NCI-H1417 treated with DMSO at 0.1 percent for 48 hours (cell line): ENCODE measurements around the gene NUP98.
"Not testable (repeated sequence)": the region's sequence is repeated elsewhere in the genome, so short reads cannot be mapped to it uniquely, and the experiment has no call there.

Source experiments
- DNase-seq: peaks from one replicate; lab custom pipeline; 2025; lab: John Stamatoyannopoulos, UW

The NUP98 gene

DNA sequence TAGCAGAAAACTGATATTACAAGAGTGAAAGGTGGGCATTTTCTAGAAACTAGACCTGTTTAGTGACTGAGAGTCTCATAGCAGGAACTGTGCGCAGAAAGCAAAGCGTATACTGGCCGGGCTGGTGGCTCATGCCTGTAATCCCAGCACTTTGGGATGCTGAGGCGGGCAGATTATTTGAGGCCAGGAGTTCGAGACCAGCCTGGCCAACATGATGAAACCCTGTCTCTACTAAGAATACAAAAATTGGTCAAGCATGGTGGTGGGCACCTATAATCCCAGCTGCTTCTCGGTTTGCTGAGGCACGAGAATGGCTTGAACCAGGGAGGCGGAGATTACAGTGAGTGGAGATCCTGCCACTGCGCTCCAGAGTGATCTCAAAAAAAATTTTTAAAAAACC, 1.8 kb upstream of the NUP98 start:
- DNase-seq, result no peak

DNA sequence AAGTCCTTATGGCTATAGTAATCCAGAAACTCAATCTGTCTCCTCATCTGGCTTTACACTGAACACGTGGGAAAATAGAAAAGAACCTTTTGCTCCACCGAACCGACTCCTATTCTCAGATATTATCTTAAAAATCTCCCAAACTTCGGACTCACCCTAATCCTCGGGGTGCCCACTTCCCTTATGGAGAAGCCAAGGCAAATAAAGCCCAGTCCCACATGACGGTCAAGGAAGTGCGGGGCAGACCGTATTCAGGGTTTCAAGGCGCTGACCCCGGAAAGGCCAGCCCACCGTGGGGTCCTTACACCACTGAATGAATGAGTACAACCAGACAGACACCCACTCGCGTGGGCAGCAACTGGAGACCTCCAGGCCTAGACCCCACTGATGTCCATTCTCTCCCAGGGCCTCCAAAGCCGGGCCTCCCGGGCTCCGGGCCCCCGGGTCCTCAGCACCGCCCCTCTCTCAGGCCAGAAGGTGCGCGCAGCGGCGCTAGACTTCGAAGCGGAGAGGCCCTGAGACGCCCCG, 489 bp downstream of the NUP98 start:
- DNase-seq, result no peak

DNA sequence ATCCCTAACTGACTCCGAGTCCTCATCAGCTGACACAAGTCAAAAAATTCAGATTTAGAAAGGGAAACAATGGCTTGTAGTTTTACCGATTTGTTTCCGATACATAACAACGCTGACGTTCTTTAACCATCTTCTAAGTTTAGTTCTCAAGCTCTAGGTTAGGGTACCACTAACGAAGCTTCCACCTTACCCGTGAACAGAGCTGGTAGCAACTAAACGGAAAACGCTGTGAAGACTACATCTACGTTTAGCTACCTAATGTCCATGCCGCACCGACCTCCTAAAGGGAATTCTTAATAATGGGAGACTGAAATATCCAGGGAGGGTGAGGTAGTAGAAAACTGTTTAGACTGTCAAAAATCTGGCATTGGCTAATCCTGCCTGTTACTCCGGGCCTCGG, 1.0 kb downstream of the NUP98 start:
- DNase-seq, result no peak

DNA sequence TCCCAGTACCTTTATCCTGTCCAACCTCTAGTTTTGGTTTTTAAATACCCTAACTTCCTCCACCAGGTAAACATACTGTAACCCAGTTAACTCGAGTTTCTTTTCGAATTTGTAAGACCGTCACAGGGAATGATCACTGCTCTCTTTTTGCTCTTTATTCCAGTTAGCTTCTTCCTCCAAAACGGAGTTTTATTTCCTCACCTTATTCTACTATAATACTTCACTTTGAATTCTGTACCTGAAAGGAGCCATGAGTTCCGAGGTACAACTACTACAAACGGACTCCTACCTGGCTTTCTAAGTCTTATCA, 1.4 kb downstream of the NUP98 start:
- no peak for DNase-seq

DNA sequence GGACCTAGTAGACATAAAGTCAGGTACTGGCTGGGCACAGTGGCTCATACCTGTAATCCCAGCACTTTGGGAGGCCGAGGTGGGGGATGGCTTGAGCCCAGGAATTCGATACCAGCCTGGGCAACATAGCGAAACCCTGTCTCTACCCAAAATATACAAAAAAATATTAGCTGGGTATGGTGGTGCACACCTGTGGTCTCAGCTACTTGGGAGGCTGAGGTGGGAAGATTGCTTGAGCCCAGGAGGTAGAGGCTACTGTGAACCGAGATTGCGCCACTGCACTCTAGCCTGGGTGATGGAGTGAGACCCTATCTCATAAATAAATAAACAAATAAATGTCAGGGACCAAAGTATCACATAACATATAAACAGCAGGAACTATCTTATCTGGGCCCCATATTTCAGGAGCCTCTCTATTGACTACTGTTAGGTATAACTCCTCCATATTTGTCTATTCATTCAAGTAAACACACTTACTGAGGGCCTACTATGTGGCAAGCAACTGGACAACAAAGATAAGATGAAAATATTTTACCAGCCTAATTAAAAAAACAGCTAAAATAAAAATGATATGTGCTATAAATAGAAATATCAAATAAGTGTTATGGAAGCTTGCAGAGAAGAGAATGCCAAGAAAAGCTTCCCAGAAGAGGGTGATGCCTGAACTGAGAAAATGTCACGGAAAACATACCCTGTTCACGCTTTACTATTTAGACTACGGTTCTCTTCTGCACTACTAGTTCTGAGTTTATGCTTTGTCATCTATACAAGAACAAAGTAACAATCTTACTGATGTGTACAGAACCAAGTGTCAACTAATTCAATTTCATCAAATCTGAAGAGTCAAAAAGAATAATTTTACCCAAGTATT, 2.0 kb downstream of the NUP98 start:
- DNase-seq, result no peak

DNA sequence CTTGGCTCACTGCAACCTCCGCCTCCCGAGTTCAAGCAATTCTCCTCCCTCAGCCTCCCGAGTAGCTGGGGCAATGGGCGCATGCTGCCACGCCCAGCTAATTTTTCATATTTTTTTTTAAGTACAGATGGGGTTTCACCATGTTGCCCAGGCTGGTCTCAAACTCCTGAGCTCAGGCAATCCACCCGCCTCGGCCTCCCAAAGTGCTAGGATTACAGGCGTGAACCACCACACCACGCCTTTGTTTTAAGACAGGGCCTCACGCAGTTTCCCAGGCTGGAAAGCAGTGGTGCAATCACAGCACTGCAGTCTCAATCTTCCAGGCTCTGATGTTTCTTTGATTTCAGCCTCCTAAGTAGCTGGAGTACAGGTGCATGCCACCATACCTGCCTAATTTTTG, 3.0 kb downstream of the NUP98 start:
- not testable (repeated sequence) for DNase-seq

GRCh38 chr11:3786781-3787428, 10.4 kb downstream of the NUP98 start:
- no peak for DNase-seq

- no peak for DNase-seq
Measured at GRCh38 chr11:3783611-3784010, 13.7 kb downstream of the NUP98 start.

GRCh38 chr11:3782963-3783362, 14.4 kb downstream of the NUP98 start:
- DNase-seq, result no peak

DNA sequence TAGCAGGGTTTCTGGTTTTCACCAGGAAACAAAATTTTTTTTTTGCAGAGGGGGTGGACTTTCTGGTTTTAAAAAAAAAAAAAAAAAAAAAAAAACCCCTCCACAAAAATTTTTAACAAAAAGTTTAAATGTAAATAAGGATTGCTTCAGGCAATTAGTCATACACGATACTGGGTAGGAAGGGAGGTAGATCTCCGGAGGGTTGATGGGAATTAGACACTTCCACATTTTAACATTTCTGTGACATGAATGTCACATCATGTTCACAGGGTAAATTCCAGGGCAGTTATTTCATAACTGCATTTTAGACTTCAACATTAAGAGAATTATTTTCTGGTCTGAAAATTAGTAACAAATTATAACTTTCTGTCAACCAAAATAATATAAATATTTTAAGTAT, 15.9 kb downstream of the NUP98 start:
- DNase-seq, result no peak

DNA sequence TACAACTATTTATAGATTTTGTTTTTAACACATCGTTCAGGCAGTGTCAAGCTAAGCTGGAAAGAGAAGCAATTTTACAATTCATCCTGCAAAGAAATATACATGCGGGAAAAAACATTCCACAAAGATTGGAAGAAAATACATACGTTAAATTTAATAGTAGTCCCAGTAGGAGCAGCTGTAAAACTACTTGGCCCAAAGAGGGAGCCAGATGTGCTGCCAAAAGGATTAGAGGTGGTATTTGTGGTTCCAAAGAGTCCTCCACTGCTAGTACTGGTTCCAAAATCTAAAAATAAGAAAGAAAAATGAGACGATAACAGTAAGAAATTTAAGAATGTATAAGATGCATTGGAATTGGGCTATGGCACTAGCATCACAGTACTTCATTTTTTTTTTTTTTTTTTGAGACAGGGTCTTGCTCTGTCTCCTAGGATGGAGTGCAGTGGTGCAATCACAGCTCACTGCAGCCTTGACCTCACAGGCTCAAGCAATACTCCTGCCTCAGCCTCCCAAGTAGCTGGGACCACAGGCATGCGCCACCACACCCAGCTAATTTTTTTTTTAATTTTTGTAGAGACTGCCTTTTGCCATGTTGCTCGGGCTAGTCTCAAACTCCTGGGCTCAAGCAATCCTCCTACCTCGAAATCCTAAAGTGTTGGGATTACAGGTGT, 21.5 kb downstream of the NUP98 start:
- no peak for DNase-seq

GRCh38 chr11:3773180-3773579, 24.2 kb downstream of the NUP98 start:
- no peak for DNase-seq

- DNase-seq, result no peak
Measured at GRCh38 chr11:3767536-3767935, 29.8 kb downstream of the NUP98 start.

DNA sequence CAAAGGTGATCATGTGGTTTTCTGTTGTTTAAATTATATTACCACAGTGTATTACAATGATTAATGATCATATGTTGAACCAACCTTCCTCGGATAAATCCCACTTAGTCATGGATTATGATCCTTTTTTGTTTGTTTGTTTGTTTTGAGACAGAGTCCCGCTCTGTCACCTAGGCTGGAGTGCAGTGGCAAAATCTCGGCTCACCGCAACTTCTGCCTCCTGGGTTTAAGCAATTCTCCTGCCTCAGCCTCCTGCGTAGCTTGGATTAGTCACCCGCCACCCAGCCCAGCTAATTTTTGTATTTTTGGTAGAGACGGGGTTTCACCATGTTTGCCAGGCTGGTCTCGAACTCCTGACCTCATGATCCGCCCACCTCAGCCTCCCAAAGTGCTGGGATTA, 30.5 kb downstream of the NUP98 start:
- not testable (repeated sequence) for DNase-seq

DNA sequence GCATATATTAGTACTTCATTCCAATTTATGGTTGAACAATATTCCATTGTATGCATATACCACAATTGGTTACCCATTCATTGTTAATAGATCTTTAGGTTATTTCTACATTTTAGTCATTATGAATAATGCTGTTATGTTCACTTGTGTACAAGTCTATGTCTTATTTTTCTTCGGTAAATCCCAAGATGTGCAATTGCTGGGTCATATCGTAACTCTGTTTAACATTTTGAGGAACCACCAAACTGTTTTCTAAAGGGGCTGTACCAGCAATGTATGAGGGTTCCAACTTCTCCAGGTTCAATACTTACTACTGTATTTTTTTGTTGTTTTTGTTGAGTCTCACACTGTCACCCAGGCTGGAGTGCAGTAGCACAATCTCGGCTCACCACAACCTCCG, 33.1 kb downstream of the NUP98 start:
- no peak for DNase-seq

- DNase-seq, result no peak
Measured at GRCh38 chr11:3755151-3755550, 42.2 kb downstream of the NUP98 start.

DNA sequence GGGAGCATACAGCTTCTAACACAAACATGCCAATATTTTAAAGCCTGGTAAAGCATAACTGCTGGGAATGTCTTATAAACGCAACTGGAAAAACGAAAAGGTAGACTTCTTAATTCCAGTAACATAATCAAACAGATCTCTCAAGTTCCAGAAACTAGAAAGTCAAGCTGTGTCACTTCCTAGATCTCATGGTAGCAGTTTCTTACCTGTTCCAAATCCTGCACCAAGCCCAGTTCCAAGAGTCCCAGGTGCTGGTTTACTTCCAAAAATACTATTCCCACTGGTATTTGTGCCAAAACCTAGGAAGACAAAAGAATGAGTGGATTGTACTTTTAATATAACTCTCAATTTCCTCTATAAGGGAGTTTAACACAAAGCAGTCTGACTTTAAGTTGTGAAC, 44.2 kb downstream of the NUP98 start:
- no peak for DNase-seq

- DNase-seq, result no peak
Measured at GRCh38 chr11:3747704-3748103, 49.6 kb downstream of the NUP98 start.

DNA sequence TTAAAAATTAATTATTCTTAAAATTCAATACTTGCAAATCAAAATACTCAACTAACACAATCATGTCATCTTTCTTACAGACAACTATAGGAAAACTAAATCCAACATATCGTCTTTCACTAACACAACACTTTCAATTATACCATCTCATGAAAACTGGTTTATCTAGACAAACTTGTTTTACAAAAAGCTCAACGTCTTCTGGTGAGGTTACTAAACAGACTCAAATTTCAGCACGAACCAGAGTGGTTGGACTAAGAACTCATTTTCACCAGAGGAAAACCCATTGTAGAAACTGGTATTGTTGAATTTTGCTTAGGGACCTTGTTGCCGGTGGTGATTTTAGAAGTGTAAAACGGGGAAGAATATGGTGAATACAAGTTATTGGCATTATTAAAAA, 52.2 kb downstream of the NUP98 start:
- DNase-seq, result no peak

DNA sequence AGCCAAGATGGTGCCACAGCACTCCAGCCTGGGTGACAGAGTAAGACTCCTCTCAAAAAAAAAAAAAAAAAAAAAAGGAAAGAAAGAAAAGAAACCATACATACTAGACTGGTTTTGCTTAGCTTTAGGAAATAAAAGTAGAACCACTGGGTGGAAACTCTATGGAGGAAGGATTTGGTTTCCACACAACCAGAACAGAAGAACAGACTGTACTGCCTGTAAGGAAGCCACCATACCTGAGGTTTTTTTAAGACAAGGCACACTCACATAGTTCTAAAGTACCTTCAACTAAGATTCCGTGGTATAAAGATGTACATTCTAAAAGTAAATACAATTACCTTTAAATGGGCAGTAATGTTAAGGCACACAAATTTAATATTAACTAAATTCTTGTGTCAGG, 58.6 kb downstream of the NUP98 start:
- DNase-seq, result no peak

GRCh38 chr11:3738241-3738640, 59.1 kb downstream of the NUP98 start:
- no peak for DNase-seq

DNA sequence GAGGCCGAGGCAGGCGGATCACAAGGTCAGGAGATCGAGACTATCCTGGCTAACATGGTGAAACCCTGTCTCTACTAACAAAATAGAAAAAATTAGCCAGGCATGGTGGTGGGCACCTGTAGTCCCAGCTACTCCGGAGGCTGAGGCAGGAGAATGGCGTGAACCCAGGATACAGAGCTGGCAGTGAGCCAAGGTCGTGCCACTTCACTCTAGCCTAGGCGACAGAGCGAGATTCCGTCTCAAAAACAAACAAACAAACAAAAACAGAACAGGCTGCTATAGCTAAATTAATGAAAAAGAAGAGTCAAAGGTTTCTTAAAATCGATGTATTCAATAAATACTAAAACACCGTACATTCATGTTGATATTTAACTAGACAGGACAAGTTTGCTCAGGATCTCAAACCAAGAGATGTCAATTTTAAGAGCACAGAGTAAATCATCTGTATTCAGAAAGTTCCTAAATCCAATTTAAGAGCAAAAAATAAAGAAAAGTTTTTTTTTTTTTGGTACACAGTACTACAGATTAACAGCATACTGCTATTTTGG, 59.9 kb downstream of the NUP98 start:
- DNase-seq, result no peak

DNA sequence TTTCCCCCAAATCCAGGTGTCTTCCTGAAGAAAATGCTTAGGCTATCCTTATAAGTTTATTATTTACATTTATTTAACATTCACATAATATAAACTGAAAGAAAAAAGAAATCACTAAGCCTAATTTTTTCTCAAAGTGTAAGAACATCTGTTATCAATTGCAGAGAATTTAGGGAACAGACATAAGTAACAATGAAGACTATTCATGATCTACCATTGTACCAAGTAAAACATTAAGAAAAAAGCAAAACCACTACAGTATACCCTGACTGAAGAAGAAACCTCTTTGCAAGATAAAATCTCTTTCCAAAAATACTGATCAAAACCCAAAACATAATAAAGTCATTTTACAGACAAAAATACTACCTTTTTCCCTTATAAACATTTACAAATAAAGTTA, 60.5 kb downstream of the NUP98 start:
- DNase-seq, result no peak
